HG03039 (cell line): ENCODE data around the gene SCN2A.

ENCODE experiments used
- ATAC-seq: cut with Tn5 transposase; IDR thresholded peaks from one replicate; pipeline ENCODE4 v1.9.1; 2021; ENCODE audit warnings: mild to moderate bottlenecking, moderate library complexity; ENCODE audit not compliant: unreplicated experiment

The SCN2A gene

DNA sequence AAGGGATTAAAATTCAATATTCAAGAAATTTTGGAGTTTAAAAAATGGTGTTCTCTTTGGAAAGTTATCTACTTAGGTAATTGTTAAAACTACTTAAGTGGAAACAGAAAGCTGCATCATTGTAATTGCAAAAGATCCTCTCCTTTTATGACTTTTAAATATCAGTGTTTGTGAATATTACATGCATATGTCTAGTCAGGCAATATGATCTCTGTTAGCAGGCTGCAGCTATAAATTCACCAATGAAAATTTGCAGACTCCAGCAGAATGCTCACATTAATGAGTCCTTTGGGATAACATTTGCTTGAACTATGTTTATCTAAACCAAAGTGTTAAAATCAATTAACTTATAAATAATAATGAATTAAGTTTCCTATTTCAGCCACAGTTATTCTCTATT is 171.1 kb downstream of the SCN2A start:
- no peak for ATAC-seq

DNA sequence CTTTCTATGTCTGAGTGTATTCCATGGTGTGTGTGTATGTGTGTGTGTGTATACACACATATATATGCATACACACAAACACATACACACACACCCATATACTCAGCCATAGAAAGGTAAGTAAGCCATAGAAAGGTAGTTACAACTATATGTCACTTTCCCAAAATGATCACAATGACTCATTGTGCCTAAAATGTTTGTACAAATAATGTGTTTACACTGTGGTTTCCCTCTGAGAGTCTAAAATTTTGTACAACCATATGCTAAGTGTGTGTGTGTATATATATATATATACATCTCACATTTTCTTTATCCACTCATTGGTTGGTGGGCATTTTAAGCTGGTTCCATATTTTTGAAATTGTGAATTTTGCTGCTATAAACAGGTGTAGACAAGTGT is 175.0 kb downstream of the SCN2A start:
- no peak for ATAC-seq

DNA sequence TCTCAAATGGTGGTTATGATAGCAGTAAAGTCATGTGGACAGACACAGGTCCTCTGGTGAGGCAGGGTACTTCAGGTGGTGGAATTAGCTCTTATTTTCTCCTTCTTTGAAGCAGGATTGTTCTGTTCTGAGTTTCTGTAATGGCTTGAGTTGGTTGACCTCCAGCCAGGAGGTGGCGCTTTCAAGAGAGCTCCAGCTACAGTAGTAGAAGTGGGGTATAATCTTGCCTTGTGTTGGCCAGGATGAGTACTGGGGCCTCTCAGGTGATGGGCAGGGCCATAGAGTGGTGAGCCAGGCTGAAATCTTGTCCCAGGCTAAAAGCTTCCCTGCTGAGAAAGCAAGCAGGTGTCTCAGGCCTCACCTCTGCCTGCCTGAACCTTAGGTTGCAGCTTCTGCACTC is 177.8 kb downstream of the SCN2A start:
- no peak for ATAC-seq

DNA sequence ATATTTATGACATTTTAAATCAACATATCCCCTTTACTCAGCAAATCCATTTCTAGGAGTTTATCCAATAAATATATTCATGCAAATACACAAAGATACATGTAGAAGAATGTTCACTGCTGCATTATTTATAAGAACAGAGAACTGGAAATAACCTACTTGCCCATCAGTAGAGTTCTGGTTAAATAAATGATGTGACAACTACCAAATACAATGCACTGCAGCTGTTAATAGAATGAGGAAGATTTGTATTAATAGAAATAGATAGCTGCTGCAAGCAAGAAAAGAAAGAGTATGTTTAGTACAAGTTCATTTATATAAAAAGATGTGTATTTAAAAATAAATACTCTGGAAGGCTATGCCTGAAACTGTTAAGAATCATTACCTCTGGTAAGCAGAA is 181.0 kb downstream of the SCN2A start:
- ATAC-seq = no peak

DNA sequence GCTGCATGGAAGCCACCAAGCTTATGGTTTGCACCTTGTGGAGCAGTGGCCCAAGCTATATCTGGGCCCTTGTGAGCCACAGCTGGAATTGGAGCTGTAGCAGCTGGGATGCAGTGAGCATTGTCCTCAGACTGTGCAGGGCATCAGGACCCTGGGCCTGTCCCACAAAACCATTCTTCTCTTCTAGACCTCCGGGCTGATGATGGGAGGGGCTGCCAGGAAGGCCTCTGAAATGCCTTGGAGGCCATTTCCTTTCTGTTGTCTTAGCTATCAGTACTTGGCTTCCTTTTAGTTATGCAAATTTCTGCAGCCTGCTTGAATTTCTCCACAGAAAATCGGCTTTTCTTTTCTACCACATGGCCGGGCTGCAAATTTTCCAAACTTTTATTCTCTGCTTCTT is 183.9 kb downstream of the SCN2A start:
- no peak for ATAC-seq

DNA sequence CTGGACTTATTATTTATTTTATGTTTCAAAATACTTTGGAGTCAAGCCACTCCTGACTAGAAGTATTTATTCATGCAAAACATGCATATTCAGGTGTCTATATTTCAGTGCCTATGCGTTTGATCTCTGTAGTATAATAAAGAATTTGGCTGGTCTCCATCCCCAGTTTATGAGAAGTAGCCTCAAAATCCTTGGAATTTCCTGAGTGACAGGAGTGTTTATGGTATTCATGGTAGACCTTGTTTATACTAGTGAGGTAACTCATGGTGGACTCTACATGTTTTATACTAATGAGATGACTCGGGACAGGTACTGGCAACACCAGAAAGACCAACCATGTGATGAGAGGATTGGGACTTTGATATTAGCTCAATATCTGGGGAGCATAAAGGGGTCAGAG is 186.3 kb downstream of the SCN2A start:
- no peak for ATAC-seq

DNA sequence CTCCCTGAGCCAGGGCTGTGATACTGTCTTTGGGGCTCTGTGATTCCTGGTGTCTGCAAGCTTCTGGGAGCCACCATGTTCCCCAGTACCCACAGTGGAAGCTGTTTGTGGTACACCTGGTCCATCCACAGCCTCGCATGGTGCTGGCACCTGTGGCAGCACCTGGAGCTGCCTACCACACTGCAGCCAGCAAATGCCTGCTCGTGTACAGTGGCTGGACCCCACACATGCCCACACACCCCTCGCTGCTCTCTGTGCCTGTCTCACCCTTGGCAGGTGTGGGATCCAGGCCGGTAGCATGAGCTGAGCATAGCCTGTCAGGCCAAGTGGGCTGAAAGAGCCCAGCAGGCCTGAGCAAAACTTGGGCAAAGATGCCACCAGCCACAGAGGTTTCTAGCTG is 188.5 kb downstream of the SCN2A start:
- no peak for ATAC-seq

DNA sequence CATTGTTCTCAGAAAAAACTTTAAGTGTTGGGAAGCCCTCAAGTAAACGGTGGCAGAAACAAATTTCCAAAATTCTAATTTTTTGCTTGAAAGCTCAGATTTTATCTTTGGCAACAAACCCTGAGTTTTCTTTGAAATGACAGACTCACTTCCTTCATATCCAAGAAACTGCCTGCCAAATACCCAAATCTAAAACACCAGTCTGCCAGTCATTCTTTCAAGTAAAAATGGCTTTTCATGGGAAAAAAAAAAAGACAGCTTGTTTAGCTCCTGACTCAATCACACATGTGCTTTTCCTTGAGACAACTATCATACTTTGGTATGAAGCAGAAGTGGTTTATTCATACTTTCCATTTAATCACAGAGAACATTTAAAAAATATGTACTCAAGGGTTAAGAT is 189.7 kb downstream of the SCN2A start:
- no peak for ATAC-seq

DNA sequence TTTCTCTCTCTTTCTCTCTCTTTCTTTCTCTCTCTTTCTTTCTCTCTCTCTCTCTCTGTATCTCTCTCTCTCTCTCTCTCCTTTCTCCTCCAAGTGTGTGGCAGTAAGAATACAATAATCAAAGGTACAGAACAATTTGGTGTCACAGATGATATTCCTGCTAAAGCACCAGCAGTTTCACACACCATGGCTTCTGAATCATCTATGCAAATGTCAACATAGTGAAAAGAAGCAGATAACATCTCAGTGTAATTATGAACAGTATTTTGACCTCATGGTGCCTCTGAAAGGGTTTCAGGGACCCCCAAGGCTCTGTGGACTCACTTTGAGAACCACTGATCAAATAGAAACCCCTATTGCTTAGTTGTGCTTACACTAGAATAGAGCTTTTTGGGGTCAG is 191.8 kb downstream of the SCN2A start:
- ATAC-seq = no peak

DNA sequence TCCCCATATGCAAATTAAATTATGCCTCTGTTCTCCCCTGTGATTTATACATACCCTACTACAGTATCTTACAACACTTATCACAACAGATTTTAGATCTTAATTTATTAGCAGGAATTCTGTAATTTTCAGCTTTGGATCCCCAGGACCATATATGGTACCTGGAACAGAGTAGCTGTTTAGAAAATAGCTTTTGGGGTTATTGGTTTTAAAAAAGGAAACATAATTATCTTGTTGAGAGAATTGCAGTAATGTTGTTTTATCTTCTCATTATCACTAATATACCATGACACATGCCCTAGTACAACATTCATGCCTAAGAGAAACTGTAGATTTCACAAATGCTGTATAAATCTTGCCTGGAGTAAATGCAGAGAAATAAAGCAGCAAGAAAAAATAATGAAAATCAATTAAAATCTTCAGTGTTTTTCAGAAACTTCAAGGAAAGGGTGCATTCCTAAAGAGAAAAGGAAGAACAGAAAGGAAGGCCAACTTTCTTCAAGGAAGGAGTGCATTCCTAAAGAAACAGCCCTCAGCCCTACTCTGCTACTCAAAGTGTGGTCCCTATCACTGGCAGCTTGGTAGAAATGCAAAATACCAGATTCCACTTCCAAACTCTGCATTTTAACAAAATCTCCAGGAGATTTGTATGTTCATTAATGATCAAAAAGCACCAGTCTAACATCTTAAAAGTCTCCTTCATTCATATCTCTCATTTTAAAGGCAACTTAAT is 193.2 kb downstream of the SCN2A start:
- ATAC-seq = no peak

DNA sequence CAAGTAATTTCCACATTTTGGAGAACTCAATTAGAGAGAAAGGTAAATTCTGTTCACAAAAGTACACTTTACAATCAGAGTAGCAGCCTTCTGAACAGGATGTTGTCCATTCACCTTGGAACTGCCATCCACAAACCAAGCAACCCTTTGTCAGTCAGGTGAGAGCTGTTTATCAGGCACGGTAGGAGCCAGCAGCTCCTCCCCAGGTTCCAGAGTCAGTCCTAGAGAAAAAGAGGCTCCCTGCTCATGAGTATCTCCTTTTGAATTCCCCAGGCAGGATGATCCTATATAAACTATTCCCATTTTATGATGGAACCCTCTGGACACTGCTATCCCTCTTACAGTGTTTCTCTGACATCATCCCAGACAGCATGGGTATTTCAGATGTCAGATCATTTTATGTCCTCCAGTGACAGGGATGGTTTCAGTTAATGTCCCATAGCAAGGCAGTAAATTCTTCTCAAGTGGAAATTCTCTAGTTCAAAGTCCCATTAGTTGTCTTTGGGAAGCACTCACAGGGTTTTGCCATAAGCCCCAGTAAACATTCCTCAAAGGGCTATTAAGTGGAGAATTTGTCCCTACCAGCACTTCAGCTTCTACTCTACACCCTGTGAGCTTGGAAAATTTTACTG is 195.8 kb downstream of the SCN2A start:
- no peak for ATAC-seq

DNA sequence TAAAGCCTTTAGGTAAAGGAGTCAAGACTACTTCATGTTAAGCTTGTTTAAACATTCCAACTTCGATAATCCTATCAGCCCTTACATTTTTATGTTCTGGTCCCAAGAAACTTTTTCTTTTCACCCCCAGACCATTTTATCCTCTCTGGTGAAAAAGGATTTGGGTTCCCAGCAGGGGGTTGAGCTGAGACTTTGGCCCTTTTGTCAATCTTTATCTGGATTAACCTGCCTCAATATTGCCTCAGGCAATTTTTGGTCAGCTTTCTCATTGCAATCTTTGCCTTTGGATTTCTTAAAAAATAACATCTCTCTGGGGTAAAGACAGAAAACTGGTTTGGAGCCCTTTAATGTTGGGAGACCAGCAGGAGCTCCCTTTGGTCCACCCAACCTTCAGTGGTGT is 196.4 kb downstream of the SCN2A start:
- ATAC-seq = no peak

DNA sequence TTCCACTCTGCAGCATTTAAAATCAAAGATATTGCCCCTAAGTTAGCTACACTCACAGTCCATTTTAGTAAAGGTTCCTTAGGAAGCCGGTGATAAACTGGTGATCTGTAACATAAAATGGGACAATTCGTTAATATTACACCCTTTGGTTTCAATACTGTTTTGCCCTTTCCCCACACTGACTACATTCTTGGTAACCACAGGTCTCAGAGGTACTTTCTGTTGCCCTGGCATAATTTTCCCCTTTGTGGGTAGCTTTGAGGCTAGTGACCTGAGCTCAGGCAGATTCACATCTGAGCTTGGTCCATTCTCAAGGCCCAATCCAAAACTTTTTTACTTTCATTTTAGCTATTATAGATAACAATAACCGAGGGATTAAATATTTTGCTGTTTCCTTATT is 197.3 kb downstream of the SCN2A start:
- no peak for ATAC-seq

DNA sequence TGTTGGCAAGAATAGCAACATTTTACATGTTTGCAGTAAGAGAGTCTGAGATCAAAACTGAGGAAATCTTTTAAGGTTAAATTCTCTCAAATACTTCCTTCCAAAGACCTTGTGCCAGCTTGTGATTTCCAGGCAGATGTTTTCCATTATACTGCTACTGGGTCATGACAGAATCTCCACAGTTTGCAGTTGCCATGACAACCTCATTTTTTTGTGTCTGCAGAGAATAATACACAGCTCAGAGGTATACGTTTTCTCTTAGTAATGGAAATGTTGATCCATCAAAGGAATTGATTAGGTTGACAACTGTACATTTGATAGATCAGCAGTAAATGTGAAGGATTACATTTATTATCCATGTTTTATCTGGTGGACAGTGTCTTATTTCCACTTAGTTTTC is 201.2 kb downstream of the SCN2A start:
- no peak for ATAC-seq
